Measurements from ENCODE around the gene TMEM129.

TMEM129 gene

DNA sequence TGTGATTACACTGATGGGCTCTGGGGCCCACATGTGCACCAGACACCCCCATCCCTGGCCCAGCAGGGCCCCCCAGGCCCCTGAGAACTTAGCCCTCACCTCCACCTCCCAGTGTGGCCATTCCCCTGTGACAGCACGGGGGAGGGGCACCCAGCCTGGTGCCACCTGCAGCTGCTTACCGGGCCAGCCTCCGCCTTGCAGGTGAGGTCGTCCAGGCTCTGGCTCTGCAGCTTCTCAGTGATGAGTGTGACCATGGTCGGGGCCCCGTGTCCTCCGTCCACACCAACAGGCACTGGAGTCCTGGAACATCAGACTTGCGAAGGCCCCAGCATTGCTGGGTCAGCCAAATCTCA is 52.7 kb downstream of the TMEM129 start:
- DNase-seq (ENCODE audit: low read depth), result no peak

GRCh38 chr4:1667273-1667672 is 53.9 kb downstream of the TMEM129 start:
- DNase-seq (ENCODE audit: low read depth), result no peak

DNA sequence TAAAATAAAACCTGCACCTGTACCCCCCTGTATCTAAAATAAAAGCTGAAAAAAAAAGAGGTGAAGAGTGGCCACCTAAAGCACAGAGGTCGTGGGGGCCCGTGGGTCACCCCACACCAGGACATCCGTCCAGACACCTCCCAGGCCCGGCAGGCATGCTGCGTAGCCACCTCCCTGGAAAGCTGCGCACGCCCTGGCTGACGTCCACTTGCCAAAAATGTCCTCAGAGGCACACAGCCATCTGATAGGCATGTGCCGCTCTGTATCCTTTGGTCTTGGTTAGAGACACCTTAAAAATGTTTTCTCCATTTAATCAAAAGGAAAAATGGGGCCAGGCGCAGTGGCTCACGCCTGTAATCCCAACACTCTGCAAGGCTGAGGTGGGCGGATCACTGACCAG is 54.7 kb downstream of the TMEM129 start:
- no peak for DNase-seq (ENCODE audit: low read depth)

Measured in T follicular helper cell (primary cell).